Mucosa of stomach (tissue), 1 donor: Measurements from ENCODE around the gene E2F4.

ENCODE experiments used
- H3K27me3 ChIP-seq: one replicate; pipeline ENCODE4 v1.7.0; 2013; ENCODE audit warnings: mild to moderate bottlenecking, low read length; ENCODE audit not compliant: control insufficient read depth, insufficient read depth
- H3K36me3 ChIP-seq: one replicate; pipeline ENCODE4 v1.7.0; 2013; ENCODE audit warnings: low read length; ENCODE audit not compliant: control insufficient read depth, insufficient read depth
- H3K4me1 ChIP-seq: one replicate; pipeline ENCODE4 v1.7.0; 2013; ENCODE audit warnings: mild to moderate bottlenecking, low read length; ENCODE audit not compliant: control insufficient read depth, insufficient read depth
- H3K4me3 ChIP-seq: one replicate; pipeline ENCODE4 v1.7.0; 2013; ENCODE audit warnings: low read length
- H3K9ac ChIP-seq: one replicate; pipeline ENCODE4 v1.7.0; 2013; ENCODE audit warnings: mild to moderate bottlenecking, low read length, moderate library complexity
- H3K9me3 ChIP-seq: one replicate; pipeline ENCODE4 v1.7.0; 2013; ENCODE audit warnings: mild to moderate bottlenecking, low read length, moderate library complexity; ENCODE audit not compliant: control insufficient read depth
- donor health status: Pancreatic carcinoma.

E2F4 gene

DNA sequence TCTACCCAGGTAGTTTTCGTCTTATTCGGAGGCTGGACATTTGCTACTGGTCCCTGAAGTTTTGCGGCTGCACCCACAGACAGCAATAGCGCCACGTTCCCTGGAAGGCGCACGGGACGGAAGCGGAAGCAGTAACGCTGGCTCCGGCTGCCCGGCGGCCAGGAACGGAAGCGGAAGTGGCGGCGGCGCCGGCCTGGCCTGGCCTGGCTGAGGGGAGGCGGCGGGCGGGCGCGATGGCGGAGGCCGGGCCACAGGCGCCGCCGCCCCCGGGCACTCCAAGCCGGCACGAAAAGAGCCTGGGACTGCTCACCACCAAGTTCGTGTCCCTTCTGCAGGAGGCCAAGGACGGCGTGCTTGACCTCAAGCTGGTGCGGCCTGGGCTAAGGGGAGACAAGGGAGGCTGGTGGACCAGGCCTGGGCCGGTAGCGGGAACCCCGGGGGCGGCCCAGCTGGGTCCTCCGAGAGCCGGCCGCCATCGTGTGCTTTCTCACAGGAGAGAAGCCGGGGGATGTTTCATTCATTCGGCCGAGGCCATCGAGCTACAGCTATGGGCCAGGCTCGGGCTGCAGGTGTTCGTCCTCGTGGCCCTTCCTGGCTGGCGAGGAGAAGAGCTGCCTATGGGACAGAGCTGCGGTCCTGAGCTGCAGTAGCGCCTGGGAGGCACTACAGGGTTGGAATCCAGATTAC lies at the start of gene E2F4:
TSS of gene E2F4 (plus strand) at position 161 of the 687 bp plus-strand sequence. CDS start at position 234, 73 bp downstream.
- H3K4me1 ChIP-seq = peaks cover 34% of the 10 kb centered on the region

GRCh38 chr16:67142342-67142741 lies 49.6 kb upstream of the E2F4 start:
- no peak overlapping the region for H3K4me3 ChIP-seq
- H3K4me1 ChIP-seq = no peaks in the 10 kb centered on the region
- H3K9me3 ChIP-seq = no peaks in the 10 kb centered on the region
- no peak overlapping the region for H3K9ac ChIP-seq
- peaks cover 22% of the 10 kb centered on the region for H3K36me3 ChIP-seq
- no peaks in the 10 kb centered on the region for H3K27me3 ChIP-seq

More for the DNA sequence above, at the start of gene E2F4:
- Histone ChIP-seq H3K9ac (peak within 1 kb of the TSS; percentile 84), H3K4me3 (peak within 1 kb of the TSS; percentile 71), H3K27me3 (no peaks in the 10 kb centered on the region), H3K36me3 (peaks cover 14% of the 10 kb centered on the region), H3K9me3 (no peaks in the 10 kb centered on the region)

GRCh38 chr16:67144943-67145342 lies 47.0 kb upstream of the E2F4 start:
- Histone ChIP-seq H3K27me3 (no peaks in the 10 kb centered on the region), H3K9me3 (no peaks in the 10 kb centered on the region), H3K36me3 (peaks cover 22% of the 10 kb centered on the region), H3K9ac (no peak overlapping the region), H3K4me1 (no peaks in the 10 kb centered on the region), H3K4me3 (no peak overlapping the region)

GRCh38 chr16:67145746-67146145 lies 46.2 kb upstream of the E2F4 start:
- H3K9ac ChIP-seq = no peak overlapping the region
- peaks cover under 1% of the 10 kb centered on the region for H3K4me1 ChIP-seq
- peaks cover 17% of the 10 kb centered on the region for H3K36me3 ChIP-seq
- no peak overlapping the region for H3K4me3 ChIP-seq
- no peaks in the 10 kb centered on the region for H3K9me3 ChIP-seq
- no peaks in the 10 kb centered on the region for H3K27me3 ChIP-seq

DNA sequence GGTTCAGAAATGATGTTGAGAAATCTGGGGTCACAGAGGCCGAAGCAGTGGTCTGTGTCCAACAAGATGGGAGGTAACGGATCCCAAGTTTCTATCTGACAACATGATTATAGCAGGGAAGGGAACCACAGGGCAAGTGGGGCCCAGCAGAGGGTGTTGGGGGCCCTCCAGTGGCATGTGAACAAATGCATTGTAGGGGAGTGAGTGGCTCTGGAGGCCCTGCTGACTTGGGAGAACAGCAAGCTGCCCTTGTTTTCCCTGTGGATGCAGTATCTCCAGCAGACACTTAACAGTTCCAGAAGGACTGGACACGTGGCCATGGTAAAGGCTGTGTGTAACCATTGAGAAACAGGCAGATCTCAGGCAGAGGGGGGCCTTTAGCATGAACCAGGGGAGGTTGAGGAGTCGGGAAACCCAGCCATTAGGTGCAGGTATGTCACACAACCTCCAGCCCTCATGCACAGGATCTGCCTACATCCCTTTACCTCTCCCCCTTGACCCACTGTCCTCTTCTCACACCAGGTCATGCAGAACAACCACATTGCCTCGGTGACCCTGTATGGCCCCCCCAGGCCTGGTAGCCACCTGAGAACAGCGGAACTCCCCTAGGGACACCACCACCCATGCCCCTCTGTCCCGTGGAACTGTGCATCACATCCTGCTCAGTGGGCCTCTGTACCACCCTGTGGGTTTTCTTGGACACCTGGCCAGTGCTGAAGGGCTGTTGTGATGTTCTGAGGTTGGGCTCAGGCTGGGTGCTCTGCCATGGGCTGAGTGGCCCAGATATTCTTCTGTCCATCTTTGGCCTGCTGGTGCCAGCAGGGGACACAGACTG lies 45.2 kb upstream of the E2F4 start:
- peaks cover 10% of the 10 kb centered on the region for H3K4me1 ChIP-seq
- H3K9me3 ChIP-seq = no peaks in the 10 kb centered on the region
- no peak overlapping the region for H3K4me3 ChIP-seq
- no peaks in the 10 kb centered on the region for H3K27me3 ChIP-seq
- H3K9ac ChIP-seq = no peak overlapping the region
- H3K36me3 ChIP-seq = peaks cover 16% of the 10 kb centered on the region

- Histone ChIP-seq H3K4me3 (no peak overlapping the region), H3K4me1 (peaks cover 10% of the 10 kb centered on the region), H3K9ac (no peak overlapping the region), H3K27me3 (no peaks in the 10 kb centered on the region), H3K9me3 (no peaks in the 10 kb centered on the region), H3K36me3 (peaks cover 12% of the 10 kb centered on the region)
Observed at GRCh38 chr16:67147437-67148140, 44.4 kb upstream of the E2F4 start.

- H3K27me3 ChIP-seq = no peaks in the 10 kb centered on the region
- no peak overlapping the region for H3K4me3 ChIP-seq
- peaks cover 10% of the 10 kb centered on the region for H3K4me1 ChIP-seq
- peaks cover 12% of the 10 kb centered on the region for H3K36me3 ChIP-seq
- no peak overlapping the region for H3K9ac ChIP-seq
- H3K9me3 ChIP-seq = no peaks in the 10 kb centered on the region
Observed at GRCh38 chr16:67148221-67148620, 43.7 kb upstream of the E2F4 start.

- H3K36me3 ChIP-seq = peaks cover 12% of the 10 kb centered on the region
Observed at GRCh38 chr16:67148656-67149275, 43.2 kb upstream of the E2F4 start.

DNA sequence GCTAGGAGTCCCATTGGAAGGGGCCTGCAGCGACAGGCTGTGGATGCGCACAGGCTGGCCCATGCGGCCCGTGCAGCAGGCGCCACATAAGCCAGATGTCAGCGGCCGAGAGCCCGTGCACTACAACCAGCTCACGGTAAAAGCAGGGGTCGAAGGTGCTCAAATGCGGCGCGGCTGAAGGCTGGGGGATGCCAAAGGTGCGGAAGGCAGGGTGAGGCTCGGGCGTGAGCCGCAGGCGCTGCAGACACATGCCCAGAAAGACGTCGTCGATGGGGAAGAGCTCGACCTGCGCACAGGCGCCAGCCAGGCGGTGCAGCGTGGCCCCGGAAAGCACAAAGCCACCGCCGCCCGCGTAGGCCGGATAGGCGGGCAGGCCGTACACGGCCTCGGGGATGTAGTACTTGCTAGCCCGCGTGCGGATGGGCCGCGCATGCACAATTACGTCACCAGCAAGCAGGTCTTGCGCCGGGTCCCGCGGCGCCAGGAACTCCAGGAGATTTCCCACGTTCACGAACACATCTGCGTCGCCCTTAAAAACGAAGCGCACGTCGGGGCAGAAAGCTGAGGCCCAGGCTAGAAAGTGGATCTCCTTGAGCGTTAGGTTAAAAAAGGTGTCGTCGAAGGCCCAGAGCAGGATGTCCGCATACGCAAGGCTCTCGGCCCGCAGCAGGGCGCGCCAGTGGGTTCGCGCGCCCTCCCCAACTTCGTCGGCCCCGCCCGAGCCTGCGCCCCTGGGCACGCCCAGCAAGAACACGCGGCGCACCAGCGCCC lies 42.5 kb upstream of the E2F4 start:
- H3K9ac ChIP-seq = no peak overlapping the region
- peaks cover 10% of the 10 kb centered on the region for H3K4me1 ChIP-seq
- H3K4me3 ChIP-seq = no peak overlapping the region
- no peaks in the 10 kb centered on the region for H3K27me3 ChIP-seq
- H3K9me3 ChIP-seq = no peaks in the 10 kb centered on the region
- H3K36me3 ChIP-seq = peaks cover 9% of the 10 kb centered on the region

More at GRCh38 chr16:67148656-67149275, 43.2 kb upstream of the E2F4 start:
- Histone ChIP-seq H3K9ac (no peak overlapping the region), H3K27me3 (no peaks in the 10 kb centered on the region), H3K4me3 (no peak overlapping the region), H3K9me3 (no peaks in the 10 kb centered on the region), H3K4me1 (peaks cover 10% of the 10 kb centered on the region)

DNA sequence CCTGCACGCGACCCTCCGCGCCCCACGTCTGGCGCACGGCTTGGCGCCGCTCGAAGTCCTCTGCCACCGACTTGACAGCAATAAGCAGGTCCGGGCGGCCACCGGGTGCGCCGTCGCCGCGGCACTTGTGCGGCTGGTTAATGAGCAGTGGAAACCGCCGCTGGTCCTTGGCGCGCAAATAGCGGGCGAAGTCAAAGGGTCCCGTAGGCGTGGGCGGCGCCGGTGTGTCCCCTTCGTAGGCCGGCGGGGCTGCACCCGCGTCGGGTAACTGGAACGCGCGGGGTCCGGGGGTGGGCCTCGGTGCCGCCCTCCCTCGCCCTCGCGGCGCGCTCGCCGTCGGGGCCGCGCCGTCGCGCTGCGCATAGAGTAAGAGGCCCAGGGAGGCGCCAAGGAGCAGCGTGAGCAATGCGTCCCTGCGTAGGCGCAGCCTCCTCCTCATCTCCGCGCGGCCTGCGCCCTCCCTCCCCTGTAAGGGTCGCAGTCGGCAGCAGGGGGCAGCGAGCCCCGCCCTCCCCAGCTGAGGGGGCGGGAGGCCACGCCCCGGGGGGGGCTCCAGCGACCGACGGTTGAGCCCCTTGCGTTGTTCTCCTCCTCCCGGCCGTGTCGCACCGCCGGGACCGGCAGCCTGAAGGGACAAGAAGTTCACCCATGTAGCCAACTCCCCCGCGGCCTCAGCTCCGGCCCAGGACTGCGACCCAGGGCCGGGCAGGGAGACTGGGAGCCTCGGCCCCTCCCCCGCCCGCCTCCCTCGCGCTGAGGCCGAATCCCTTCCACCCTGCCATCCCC lies 41.7 kb upstream of the E2F4 start:
- Histone ChIP-seq H3K9ac (peak overlapping the region; percentile 72), H3K36me3 (peaks cover 4% of the 10 kb centered on the region), H3K27me3 (no peaks in the 10 kb centered on the region), H3K4me1 (peaks cover 10% of the 10 kb centered on the region), H3K9me3 (no peaks in the 10 kb centered on the region), H3K4me3 (peak overlapping the region; percentile 57)
